Breast epithelium (tissue), 3 donors: ENCODE results near the gene OR5B21.

Source experiments
- POLR2AphosphoS5 ChIP-seq, 3 donors: sonication (generic); formaldehyde crosslinking; IDR thresholded peaks; one replicate each; pipeline ENCODE4 v1.6.1; 2017; ENCODE audit warnings: antibody characterized with exemption in 3 of 3
- TF ChIP-seq, protein P1 (sequence below), 3 donors: fragments of 450-650 bp; IDR thresholded peaks; one replicate each; pipeline ENCODE4 v1.5.1; 2016 to 2017; ENCODE audit warnings: antibody characterized with exemption in 3 of 3, mild to moderate bottlenecking in 3 of 3, moderate library complexity in 3 of 3

DNA sequence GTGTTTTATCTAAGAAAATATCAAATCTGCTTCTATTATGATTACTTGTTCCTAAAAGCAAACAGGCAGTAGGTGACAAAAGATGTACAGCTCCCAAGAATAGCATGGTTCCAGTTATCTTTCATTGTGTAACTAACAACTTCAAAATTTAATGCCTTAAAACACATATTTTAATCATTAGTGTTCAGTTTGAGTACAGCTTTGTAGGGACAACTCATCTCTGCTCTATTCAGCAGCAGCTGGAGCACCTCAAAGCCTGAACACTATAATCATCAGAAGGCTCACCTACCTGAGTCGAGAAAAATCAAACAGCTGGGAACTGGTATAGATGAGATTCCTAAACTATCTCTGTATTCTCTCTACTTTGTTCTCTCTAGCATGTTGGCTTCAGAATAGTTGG, 41.6 kb downstream of the OR5B21 start:
- no peak for TF ChIP-seq POLR2AphosphoS5 (IDR thresholded peaks at IDR 0.05)
- TF ChIP-seq, protein P1, sequence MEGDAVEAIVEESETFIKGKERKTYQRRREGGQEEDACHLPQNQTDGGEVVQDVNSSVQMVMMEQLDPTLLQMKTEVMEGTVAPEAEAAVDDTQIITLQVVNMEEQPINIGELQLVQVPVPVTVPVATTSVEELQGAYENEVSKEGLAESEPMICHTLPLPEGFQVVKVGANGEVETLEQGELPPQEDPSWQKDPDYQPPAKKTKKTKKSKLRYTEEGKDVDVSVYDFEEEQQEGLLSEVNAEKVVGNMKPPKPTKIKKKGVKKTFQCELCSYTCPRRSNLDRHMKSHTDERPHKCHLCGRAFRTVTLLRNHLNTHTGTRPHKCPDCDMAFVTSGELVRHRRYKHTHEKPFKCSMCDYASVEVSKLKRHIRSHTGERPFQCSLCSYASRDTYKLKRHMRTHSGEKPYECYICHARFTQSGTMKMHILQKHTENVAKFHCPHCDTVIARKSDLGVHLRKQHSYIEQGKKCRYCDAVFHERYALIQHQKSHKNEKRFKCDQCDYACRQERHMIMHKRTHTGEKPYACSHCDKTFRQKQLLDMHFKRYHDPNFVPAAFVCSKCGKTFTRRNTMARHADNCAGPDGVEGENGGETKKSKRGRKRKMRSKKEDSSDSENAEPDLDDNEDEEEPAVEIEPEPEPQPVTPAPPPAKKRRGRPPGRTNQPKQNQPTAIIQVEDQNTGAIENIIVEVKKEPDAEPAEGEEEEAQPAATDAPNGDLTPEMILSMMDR (IDR thresholded peaks at IDR 0.05): no peak
